ENCODE results near the gene FNIP2.

- TF ChIP-seq POLR2A (IDR thresholded peaks at IDR 0.05) (no peak), CTCF (IDR thresholded peaks at IDR 0.05) (no peak)
Measured at GRCh38 chr4:158895797-158896576, 127.2 kb downstream of the FNIP2 start.

Measured in vagina (tissue), 2 donors.